ENCODE measurements around the gene ZNHIT1.
"Not testable (repeated sequence)": the region's sequence is repeated elsewhere in the genome, so short reads cannot be mapped to it uniquely, and the experiment has no call there.

The ZNHIT1 gene

GRCh38 chr7:101245147-101245668 is 27.2 kb downstream of the ZNHIT1 start:
- no peak for DNase-seq (ENCODE audit: low read depth, low spot score)
- H3K4me3 ChIP-seq (ENCODE audit: low read depth, low read length), result peak overlapping the region; percentile 94
- in situ Hi-C loops (cut with HindIII; ENCODE audit: low sequenced_read_pairs), result no loop called here
- no peak for TF ChIP-seq CTCF (IDR thresholded peaks at IDR 0.05; ENCODE audit: low read depth, low read length)

- TF ChIP-seq CTCF (IDR thresholded peaks at IDR 0.05; ENCODE audit: low read depth, low read length), result no peak
- in situ Hi-C loops (cut with HindIII; ENCODE audit: low sequenced_read_pairs), result no loop called here
- H3K4me3 ChIP-seq (ENCODE audit: low read depth, low read length), result no peak overlapping the region
- DNase-seq (ENCODE audit: low read depth, low spot score), result no peak
Measured at GRCh38 chr7:101248276-101248675, 30.3 kb downstream of the ZNHIT1 start.

- no peak for TF ChIP-seq CTCF (IDR thresholded peaks at IDR 0.05; ENCODE audit: low read depth, low read length)
- no peak for DNase-seq (ENCODE audit: low read depth, low spot score)
- no peak overlapping the region for H3K4me3 ChIP-seq (ENCODE audit: low read depth, low read length)
- in situ Hi-C loops (cut with HindIII; ENCODE audit: low sequenced_read_pairs), result no loop called here
Measured at GRCh38 chr7:101250324-101250723, 32.4 kb downstream of the ZNHIT1 start.

- H3K4me3 ChIP-seq (ENCODE audit: low read depth, low read length), result peak overlapping the region; percentile 96
- TF ChIP-seq CTCF (IDR thresholded peaks at IDR 0.05; ENCODE audit: low read depth, low read length), result no peak
- in situ Hi-C loops (cut with HindIII; ENCODE audit: low sequenced_read_pairs), result no loop called here
- DNase-seq (ENCODE audit: low read depth, low spot score), result peak; percentile 98
Measured at GRCh38 chr7:101251871-101252659, 34.1 kb downstream of the ZNHIT1 start.

GRCh38 chr7:101253199-101253598 is 35.2 kb downstream of the ZNHIT1 start:
- in situ Hi-C loops (cut with HindIII; ENCODE audit: low sequenced_read_pairs); H3K4me3 ChIP-seq (ENCODE audit: low read depth, low read length); DNase-seq (ENCODE audit: low read depth, low spot score): not testable (repeated sequence)

GRCh38 chr7:101255796-101256195 is 37.8 kb downstream of the ZNHIT1 start:
- no peak for DNase-seq (ENCODE audit: low read depth, low spot score)
- TF ChIP-seq CTCF (IDR thresholded peaks at IDR 0.05; ENCODE audit: low read depth, low read length), result no peak
- H3K4me3 ChIP-seq (ENCODE audit: low read depth, low read length), result no peak overlapping the region
- in situ Hi-C loops (cut with HindIII; ENCODE audit: low sequenced_read_pairs), result no loop called here

- DNase-seq (ENCODE audit: low read depth, low spot score), result no peak
- H3K4me3 ChIP-seq (ENCODE audit: low read depth, low read length), result no peak overlapping the region
- in situ Hi-C loops (cut with HindIII; ENCODE audit: low sequenced_read_pairs), result no loop called here
- TF ChIP-seq CTCF (IDR thresholded peaks at IDR 0.05; ENCODE audit: low read depth, low read length), result no peak
Measured at GRCh38 chr7:101258243-101258731, 40.3 kb downstream of the ZNHIT1 start.

- in situ Hi-C loops (cut with HindIII; ENCODE audit: low sequenced_read_pairs); H3K4me3 ChIP-seq (ENCODE audit: low read depth, low read length); DNase-seq (ENCODE audit: low read depth, low spot score): not testable (repeated sequence)
Measured at GRCh38 chr7:101264102-101264706, 46.2 kb downstream of the ZNHIT1 start.

Data from astrocyte of the spinal cord (primary cell).